Activated effector memory CD4-positive, alpha-beta T cell treated with Interleukin-2 at 50 U/mL for 16 hours (primary cell): Measurements from ENCODE around the gene CDH22.

ENCODE experiments used
- DNase-seq: peaks from one replicate; pipeline ENCODE4 v3.0.0-alpha.2; 2020

CDH22 gene

GRCh38 chr20:46160661-46161060 is 147.6 kb downstream of the CDH22 start:
- no peak for DNase-seq

GRCh38 chr20:46159101-46159897 is 149.0 kb downstream of the CDH22 start:
- DNase-seq: no peak

- no peak for DNase-seq
These were observed 149.8 kb downstream of the CDH22 start for GRCh38 chr20:46158476-46158987.

GRCh38 chr20:46157625-46158024 is 150.7 kb downstream of the CDH22 start:
- DNase-seq: no peak

GRCh38 chr20:46157076-46157592 is 151.2 kb downstream of the CDH22 start:
- DNase-seq: no peak

- DNase-seq: no peak
These were observed 152.2 kb downstream of the CDH22 start for GRCh38 chr20:46156065-46156464.

- DNase-seq: no peak
These were observed 153.5 kb downstream of the CDH22 start for GRCh38 chr20:46154796-46155195.

GRCh38 chr20:46154305-46154704 is 154.0 kb downstream of the CDH22 start:
- DNase-seq: no peak

- DNase-seq: no peak
These were observed 155.3 kb downstream of the CDH22 start for GRCh38 chr20:46152824-46153586.

- DNase-seq: no peak
These were observed 156.4 kb downstream of the CDH22 start for GRCh38 chr20:46151936-46152335.

GRCh38 chr20:46150943-46151342 is 157.4 kb downstream of the CDH22 start:
- DNase-seq: no peak

GRCh38 chr20:46148313-46149208 is 159.7 kb downstream of the CDH22 start:
- no peak for DNase-seq

- no peak for DNase-seq
These were observed 162.6 kb downstream of the CDH22 start for GRCh38 chr20:46145713-46146112.

GRCh38 chr20:46144432-46145025 is 163.8 kb downstream of the CDH22 start:
- no peak for DNase-seq

GRCh38 chr20:46142124-46142523 is 166.2 kb downstream of the CDH22 start:
- DNase-seq: no peak

GRCh38 chr20:46139908-46140482 is 168.3 kb downstream of the CDH22 start:
- no peak for DNase-seq

GRCh38 chr20:46139266-46139889 is 168.9 kb downstream of the CDH22 start:
- DNase-seq: no peak

GRCh38 chr20:46137816-46138215 is 170.5 kb downstream of the CDH22 start:
- DNase-seq: no peak

GRCh38 chr20:46135856-46136633 is 172.3 kb downstream of the CDH22 start:
- no peak for DNase-seq

- no peak for DNase-seq
These were observed 173.6 kb downstream of the CDH22 start for GRCh38 chr20:46134716-46135115.
